Chondrocyte (in vitro differentiated cells): ENCODE measurements around the gene LAMB3. TPM values are rescaled to one million over a fixed set of nuclear protein-coding genes. Genes with fewer than 3 reads are reported as not detected.

ENCODE experiments used
- DNase-seq: peaks from one replicate; pipeline ENCODE4 v3.0.0; 2021; ENCODE audit warnings: mixed read lengths, low spot score
- H3K27ac Mint-ChIP-seq: one replicate; pipeline ENCODE4 v1.8.0; 2021; ENCODE audit warnings: mild to moderate bottlenecking, moderate library complexity, mixed read lengths; ENCODE audit not compliant: unreplicated experiment
- H3K27me3 Mint-ChIP-seq: 2 replicates; pipeline ENCODE4 v1.8.0; 2021; ENCODE audit warnings: low read depth, mixed read lengths
- H3K36me3 Mint-ChIP-seq: 2 replicates; pipeline ENCODE4 v1.8.0; 2021; ENCODE audit warnings: low read depth, mixed read lengths
- H3K4me1 Mint-ChIP-seq: 2 replicates; pipeline ENCODE4 v1.8.0; 2021; ENCODE audit warnings: low read depth, mild to moderate bottlenecking, mixed read lengths
- H3K4me3 Mint-ChIP-seq: one replicate; pipeline ENCODE4 v1.8.0; 2021; ENCODE audit warnings: mild to moderate bottlenecking, moderate library complexity, mixed read lengths; ENCODE audit not compliant: unreplicated experiment
- H3K9me3 Mint-ChIP-seq: 2 replicates; pipeline ENCODE4 v1.8.0; 2021; ENCODE audit warnings: low read depth, mixed read lengths
- total RNA-seq: library from RNA; stranded (reverse); gene quantifications from 3 replicates; pipeline ENCODE4 v1.2.1, GENCODE V29; 2021
- TF ChIP-seq, protein P1 (sequence below): fragments of 200-600 bp; sonication (generic); IDR thresholded peaks from 2 replicates; pipeline ENCODE4 v1.5.0; 2021; ENCODE audit warnings: antibody characterized with exemption, mild to moderate bottlenecking, moderate library complexity

Gene LAMB3
- total RNA-seq, 1 donor from 2014 or later: 6.3 TPM

DNA sequence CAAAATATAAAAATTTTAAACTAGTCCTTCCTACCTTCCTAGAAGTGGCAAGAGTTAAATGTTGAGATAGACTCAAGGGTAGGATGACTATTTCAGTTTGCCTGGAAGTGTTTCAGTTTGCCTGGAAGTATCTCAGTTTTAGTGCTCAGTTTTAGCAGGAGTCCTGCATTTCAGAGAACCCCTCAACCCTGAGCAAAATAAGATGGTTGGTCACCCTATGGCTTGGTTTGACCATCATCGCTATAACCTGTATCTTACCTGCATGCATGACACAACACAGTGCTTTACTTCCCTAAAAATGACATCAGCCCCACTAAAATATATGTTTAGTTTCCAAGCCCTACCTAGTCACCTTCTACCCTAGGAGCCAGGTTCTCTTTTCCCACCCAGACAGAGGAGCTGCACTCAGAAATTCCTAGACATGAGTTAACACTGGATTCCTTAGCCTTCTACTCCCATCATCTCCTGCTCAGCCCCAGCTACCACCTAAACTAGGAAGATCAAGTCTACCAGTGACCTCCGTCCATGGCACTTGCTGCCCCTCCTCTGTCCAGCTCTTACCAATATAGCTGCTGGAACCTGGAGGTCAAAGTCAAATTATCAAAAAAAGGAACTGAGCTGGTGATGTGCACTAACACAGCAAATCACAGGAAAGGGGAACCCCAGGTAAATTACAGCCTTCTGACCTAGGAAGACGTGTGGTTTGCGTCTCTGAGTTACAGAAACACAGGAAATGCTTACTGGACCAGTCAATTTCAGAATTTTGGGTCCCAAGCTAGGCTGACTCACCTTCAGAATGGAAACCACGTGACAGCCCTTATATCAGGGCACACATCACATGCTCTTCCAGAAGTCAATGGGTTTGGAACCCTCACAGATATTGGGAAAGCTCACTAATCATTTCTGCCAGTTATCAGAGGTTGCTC, 20.7 kb upstream of the LAMB3 start:
- H3K27me3 Mint-ChIP-seq: peaks cover 48% of the 10 kb centered on the region
- H3K4me1 Mint-ChIP-seq: peaks cover 25% of the 10 kb centered on the region
- peaks cover 4% of the 10 kb centered on the region for H3K36me3 Mint-ChIP-seq
- no peak overlapping the region for H3K27ac Mint-ChIP-seq
- no peak overlapping the region for H3K4me3 Mint-ChIP-seq
- TF ChIP-seq, protein P1, sequence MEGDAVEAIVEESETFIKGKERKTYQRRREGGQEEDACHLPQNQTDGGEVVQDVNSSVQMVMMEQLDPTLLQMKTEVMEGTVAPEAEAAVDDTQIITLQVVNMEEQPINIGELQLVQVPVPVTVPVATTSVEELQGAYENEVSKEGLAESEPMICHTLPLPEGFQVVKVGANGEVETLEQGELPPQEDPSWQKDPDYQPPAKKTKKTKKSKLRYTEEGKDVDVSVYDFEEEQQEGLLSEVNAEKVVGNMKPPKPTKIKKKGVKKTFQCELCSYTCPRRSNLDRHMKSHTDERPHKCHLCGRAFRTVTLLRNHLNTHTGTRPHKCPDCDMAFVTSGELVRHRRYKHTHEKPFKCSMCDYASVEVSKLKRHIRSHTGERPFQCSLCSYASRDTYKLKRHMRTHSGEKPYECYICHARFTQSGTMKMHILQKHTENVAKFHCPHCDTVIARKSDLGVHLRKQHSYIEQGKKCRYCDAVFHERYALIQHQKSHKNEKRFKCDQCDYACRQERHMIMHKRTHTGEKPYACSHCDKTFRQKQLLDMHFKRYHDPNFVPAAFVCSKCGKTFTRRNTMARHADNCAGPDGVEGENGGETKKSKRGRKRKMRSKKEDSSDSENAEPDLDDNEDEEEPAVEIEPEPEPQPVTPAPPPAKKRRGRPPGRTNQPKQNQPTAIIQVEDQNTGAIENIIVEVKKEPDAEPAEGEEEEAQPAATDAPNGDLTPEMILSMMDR: no peak
- peaks cover 5% of the 10 kb centered on the region for H3K9me3 Mint-ChIP-seq
- DNase-seq: no peak

DNA sequence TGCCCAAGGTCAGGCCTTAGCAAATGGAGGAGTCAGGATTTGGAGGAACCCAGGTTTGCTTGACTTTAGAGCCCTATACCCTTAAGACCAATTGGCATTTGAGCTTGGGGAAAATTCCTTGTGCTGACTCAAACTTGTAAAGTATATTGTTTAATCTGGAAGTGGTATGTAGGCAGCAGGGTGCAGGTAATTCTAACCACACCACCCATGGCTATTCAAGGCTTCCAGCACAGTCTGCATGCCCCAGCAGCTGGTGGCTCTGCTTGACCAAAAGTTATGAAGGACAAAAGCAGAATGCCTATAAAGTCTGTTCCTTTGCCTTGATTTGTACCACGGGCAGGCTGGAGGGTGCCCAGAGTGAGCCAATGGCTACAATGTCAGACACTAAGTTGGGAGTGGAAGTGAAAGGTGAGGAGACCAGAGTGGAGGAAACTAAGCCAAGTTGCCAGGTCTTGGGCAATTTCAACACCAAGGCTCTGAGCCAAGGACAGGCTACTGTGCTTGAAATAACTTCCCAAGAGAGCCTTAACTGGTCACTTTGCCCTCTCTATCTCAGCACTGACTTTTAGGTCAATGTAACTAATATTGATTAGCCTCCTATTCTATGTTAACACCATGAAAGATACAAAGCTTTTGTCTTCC, 18.3 kb upstream of the LAMB3 start:
- Mint-ChIP-seq H3K4me3 (no peak overlapping the region), H3K4me1 (peaks cover 19% of the 10 kb centered on the region), H3K27me3 (peaks cover 28% of the 10 kb centered on the region), H3K27ac (no peak overlapping the region), H3K9me3 (peaks cover 5% of the 10 kb centered on the region), H3K36me3 (peaks cover 4% of the 10 kb centered on the region)
- DNase-seq: no peak
- TF ChIP-seq, protein P1: no peak

DNA sequence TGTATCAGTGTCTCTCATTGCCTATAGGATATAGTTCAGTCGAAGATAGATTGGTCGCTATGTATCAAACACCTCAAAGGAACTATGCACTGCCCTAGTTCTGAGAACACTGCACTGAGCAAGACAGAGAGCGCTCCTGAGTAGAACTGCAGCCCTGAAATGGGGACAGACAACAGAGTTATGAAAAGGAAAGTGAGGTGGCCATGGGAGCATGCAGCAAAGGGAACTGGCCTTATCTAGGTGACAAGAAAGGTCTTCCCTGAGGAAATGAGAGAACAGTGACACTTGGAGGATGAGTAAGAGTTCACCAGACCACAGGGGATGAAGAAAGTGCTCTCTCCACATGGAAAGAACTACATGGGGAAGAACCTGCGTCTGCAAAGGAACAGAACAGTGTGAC, 15.5 kb upstream of the LAMB3 start:
- Mint-ChIP-seq H3K36me3 (peaks cover 4% of the 10 kb centered on the region), H3K27me3 (peaks cover 18% of the 10 kb centered on the region), H3K9me3 (peaks cover 5% of the 10 kb centered on the region), H3K4me3 (no peak overlapping the region), H3K27ac (no peak overlapping the region), H3K4me1 (no peaks in the 10 kb centered on the region)
- TF ChIP-seq, protein P1: no peak
- DNase-seq: no peak

DNA sequence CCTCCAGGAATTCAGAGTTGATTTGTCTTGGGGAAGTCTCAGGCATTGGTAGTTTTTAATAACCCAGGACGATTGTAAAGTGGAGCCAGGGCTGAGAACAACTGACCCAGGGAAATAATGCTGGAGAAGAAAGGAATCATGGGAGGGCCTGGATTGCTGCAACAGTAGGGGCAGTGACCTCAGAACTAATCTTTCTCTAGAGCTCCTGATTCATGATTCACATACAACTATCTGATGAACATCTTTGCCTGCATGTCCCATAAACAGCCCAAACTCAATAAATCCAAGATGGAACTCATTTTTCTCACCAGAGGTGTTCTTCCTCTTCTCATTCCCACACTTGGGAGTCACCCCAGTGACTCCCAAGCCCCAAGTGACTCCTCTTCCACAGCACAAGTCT, 14.9 kb upstream of the LAMB3 start:
- H3K4me3 Mint-ChIP-seq: no peak overlapping the region
- TF ChIP-seq, protein P1: no peak

DNA sequence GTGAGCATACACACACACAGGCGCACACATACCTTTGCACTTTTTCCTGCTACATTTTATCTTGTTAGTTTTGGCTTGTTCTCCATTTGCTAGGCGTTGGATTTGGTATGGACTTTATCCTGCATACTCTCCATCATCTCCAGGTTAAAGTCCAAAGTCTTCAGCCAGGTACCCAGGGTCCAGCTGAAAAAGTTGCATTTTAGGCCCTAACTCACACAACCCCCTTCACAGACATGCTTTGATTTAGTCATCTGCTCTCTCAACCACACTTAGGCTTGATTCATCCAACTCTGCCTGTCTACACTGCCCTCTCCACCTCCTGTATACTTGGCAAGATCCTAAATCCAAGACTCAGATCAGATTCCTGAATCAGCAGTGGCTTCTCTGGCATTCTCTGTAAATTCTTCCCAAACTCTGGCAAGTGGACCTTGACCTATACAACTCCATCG, 10.7 kb upstream of the LAMB3 start:
- H3K27ac Mint-ChIP-seq: no peak overlapping the region
- no peak overlapping the region for H3K4me3 Mint-ChIP-seq
- no peaks in the 10 kb centered on the region for H3K36me3 Mint-ChIP-seq
- no peaks in the 10 kb centered on the region for H3K9me3 Mint-ChIP-seq
- TF ChIP-seq, protein P1: no peak
- H3K27me3 Mint-ChIP-seq: peaks cover 7% of the 10 kb centered on the region
- DNase-seq: no peak
- no peaks in the 10 kb centered on the region for H3K4me1 Mint-ChIP-seq

More for the DNA sequence above, 14.9 kb upstream of the LAMB3 start:
- Mint-ChIP-seq H3K4me1 (no peaks in the 10 kb centered on the region), H3K27me3 (peaks cover 18% of the 10 kb centered on the region), H3K9me3 (peaks cover 5% of the 10 kb centered on the region), H3K36me3 (peaks cover 4% of the 10 kb centered on the region), H3K27ac (no peak overlapping the region)
- DNase-seq: no peak
